ENCODE measurements around the gene GALNT11. TPM values are rescaled to one million over a fixed set of nuclear protein-coding genes. Genes with fewer than 3 reads are reported as not detected.

GALNT11 gene
- total RNA-seq, 1 donor = 45.3 TPM

DNA sequence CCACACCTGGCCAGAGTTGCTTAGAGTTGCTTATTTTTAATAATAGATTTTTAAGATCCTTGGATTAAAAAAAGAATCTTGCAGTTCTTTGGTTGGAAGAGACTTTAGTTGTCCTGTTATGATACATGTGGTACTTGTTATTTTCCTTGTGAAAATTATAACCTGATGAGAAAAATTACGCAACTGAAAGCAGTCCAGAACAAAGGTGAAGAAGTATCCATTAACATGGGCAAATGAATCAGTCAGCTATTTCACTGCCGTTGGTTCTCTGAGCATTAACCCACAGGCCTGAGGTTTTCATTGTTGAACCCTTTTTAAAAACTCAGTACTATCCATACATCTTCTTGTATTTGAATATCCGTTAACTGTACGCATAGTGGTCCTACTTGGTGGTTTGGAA lies 68.2 kb downstream of the GALNT11 start:
- H3K4me3 ChIP-seq (ENCODE audit: low read depth, low read length) = no peak overlapping the region
- peak; percentile 12 for DNase-seq (ENCODE audit: low read depth)
- TF ChIP-seq, protein P1, sequence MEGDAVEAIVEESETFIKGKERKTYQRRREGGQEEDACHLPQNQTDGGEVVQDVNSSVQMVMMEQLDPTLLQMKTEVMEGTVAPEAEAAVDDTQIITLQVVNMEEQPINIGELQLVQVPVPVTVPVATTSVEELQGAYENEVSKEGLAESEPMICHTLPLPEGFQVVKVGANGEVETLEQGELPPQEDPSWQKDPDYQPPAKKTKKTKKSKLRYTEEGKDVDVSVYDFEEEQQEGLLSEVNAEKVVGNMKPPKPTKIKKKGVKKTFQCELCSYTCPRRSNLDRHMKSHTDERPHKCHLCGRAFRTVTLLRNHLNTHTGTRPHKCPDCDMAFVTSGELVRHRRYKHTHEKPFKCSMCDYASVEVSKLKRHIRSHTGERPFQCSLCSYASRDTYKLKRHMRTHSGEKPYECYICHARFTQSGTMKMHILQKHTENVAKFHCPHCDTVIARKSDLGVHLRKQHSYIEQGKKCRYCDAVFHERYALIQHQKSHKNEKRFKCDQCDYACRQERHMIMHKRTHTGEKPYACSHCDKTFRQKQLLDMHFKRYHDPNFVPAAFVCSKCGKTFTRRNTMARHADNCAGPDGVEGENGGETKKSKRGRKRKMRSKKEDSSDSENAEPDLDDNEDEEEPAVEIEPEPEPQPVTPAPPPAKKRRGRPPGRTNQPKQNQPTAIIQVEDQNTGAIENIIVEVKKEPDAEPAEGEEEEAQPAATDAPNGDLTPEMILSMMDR (IDR thresholded peaks at IDR 0.05; ENCODE audit: insufficient read depth, low read depth, low read length) = no peak

DNA sequence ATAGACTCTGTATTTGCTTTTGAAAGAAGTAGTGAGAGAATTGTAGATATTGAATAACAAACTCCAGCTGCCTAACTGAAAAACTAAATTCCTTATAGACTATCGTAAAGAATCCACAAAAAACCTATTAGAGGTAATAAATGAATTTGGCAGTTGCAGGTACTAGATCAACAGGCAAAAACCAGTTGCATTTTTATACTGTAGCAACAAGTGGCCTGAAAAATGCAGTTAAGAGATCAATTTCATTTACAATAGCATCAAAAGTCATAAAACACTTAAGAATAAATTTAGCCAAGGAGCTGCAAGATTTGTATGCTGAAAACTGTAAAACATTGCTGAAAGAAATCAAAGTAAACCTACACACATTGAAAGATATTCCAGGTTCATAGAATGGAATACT lies 70.3 kb downstream of the GALNT11 start:
- H3K4me3 ChIP-seq (ENCODE audit: low read depth, low read length) = no peak overlapping the region
- TF ChIP-seq, protein P1 (IDR thresholded peaks at IDR 0.05; ENCODE audit: insufficient read depth, low read depth, low read length) = no peak
- DNase-seq (ENCODE audit: low read depth) = no peak

DNA sequence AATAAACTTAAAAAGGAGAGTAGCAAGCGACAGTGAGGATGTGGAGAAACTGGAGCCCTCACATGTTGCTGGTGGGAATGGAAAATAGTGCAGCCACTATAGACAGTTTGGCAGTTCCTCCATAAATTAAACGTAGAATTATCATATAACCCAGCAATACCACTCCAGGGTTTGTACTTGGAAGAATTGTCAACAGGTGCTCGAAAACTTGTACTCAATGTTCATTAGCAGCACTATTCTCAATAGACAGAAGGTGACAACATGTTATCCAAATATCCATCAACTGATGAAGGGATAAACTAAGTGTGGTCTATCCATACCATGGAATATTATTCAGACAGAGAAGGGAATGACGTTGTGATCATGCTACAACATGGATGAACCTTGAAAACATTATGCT lies 71.9 kb downstream of the GALNT11 start:
- TF ChIP-seq, protein P1 (IDR thresholded peaks at IDR 0.05; ENCODE audit: insufficient read depth, low read depth, low read length) = no peak
- no peak for DNase-seq (ENCODE audit: low read depth)
- H3K4me3 ChIP-seq (ENCODE audit: low read depth, low read length) = no peak overlapping the region

DNA sequence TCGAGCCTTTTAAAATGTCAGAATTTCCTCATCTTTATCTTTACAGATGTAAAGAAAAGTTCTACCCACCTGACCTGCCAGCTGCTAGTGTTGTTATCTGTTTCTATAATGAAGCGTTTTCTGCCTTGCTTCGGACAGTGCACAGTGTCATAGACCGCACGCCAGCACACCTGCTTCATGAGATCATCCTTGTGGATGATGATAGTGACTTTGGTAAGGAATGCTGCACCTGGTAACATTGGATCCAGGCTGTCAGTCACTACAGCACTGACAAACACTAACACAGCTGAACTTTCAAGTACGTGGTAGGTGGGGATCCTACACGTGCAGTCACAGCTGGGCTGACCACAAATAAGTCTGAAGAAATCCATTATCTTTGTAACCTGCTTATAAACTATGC lies 77.6 kb downstream of the GALNT11 start:
- H3K4me3 ChIP-seq (ENCODE audit: low read depth, low read length) = no peak overlapping the region
- no peak for DNase-seq (ENCODE audit: low read depth)
- TF ChIP-seq, protein P1 (IDR thresholded peaks at IDR 0.05; ENCODE audit: insufficient read depth, low read depth, low read length) = no peak

DNA sequence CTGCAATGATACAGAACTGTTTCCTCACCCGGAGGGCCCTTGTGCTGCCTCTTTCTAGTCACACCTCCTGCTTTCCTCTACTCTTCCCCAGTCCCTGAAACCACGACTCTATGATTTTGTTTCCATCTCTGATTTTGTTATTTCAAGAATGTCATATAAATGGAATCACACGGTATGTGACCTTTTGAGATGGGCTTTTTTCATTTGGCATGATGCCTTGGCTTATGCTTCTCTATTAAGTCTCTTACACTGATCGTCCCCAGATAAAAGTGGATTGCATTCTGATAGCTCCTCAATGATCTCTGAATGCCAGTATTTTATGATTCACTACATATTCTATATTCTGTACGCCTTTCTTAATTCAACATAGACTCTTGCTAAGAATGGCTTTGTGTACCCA lies 78.2 kb downstream of the GALNT11 start:
- no peak for DNase-seq (ENCODE audit: low read depth)
- no peak overlapping the region for H3K4me3 ChIP-seq (ENCODE audit: low read depth, low read length)
- TF ChIP-seq, protein P1 (IDR thresholded peaks at IDR 0.05; ENCODE audit: insufficient read depth, low read depth, low read length) = no peak

DNA sequence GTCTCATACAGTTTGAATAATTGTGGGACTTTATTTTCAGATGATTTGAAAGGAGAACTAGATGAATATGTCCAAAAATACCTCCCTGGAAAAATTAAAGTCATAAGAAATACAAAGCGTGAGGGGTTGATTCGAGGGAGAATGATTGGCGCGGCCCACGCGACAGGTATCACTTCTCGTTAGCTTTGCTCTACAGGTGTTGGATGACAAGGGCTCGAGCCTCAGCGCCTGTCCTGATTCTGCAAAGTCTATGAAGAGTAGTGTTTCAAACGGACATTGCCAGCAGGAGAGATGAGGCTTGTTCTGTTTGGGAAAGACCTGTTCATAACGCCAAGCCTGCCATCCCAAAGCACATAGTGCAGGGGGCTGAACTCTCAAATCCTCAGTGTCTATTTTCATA lies 79.7 kb downstream of the GALNT11 start:
- no peak overlapping the region for H3K4me3 ChIP-seq (ENCODE audit: low read depth, low read length)
- TF ChIP-seq, protein P1 (IDR thresholded peaks at IDR 0.05; ENCODE audit: insufficient read depth, low read depth, low read length) = no peak
- no peak for DNase-seq (ENCODE audit: low read depth)

DNA sequence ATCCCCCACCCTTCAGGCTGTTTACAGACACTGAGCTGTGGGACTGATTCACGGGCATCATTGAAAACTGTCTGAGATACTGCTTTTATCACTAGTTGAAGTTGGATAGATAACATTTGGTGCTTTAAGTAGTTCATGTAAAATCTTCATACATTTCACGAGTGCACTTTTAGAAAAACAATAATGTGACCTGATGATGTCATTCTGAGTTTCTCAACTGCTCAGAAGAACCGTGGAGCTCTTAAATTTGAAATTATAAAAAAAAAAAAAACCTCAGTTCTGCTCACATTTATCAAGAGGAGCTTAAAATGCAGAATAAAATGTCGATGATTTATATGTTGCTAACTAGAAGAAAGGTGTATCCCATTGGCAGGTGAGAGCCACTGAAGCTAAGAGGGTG lies 81.5 kb downstream of the GALNT11 start:
- DNase-seq (ENCODE audit: low read depth) = no peak
- no peak overlapping the region for H3K4me3 ChIP-seq (ENCODE audit: low read depth, low read length)
- TF ChIP-seq, protein P1 (IDR thresholded peaks at IDR 0.05; ENCODE audit: insufficient read depth, low read depth, low read length) = no peak

Data from fibroblast of villous mesenchyme (primary cell).